ENCODE measurements around the gene GSDME.

DNA sequence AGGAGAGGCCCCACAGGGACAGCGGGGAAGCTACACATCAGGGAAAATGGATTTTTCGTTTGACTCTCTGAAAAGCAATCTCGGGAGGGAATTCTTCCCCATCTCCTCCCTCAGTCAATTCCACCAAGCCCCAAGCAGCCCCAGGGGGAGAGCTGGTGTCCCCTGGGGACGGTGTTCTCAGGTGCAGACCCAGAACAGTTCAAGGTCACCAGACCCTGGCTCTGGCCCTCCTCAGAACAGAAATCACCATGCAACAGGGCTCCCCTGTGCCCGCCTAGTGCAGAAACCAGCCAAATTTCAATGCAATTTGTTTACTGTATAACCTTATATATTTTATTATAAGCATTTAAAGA is 34.1 kb downstream of the GSDME start:
- TF ChIP-seq RAD21 (IDR thresholded peaks at IDR 0.05; ENCODE audit: low read depth) (no peak), TEAD4 (IDR thresholded peaks at IDR 0.05) (no peak), EGR1 (IDR thresholded peaks at IDR 0.05) (no peak), ZBTB7A (IDR thresholded peaks at IDR 0.05; ENCODE audit: low read depth) (no peak), CEBPB (IDR thresholded peaks at IDR 0.05) (no peak)
- TF ChIP-seq, protein P1, sequence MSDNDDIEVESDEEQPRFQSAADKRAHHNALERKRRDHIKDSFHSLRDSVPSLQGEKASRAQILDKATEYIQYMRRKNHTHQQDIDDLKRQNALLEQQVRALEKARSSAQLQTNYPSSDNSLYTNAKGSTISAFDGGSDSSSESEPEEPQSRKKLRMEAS (IDR thresholded peaks at IDR 0.05), result no peak
- TF ChIP-seq, protein P2, sequence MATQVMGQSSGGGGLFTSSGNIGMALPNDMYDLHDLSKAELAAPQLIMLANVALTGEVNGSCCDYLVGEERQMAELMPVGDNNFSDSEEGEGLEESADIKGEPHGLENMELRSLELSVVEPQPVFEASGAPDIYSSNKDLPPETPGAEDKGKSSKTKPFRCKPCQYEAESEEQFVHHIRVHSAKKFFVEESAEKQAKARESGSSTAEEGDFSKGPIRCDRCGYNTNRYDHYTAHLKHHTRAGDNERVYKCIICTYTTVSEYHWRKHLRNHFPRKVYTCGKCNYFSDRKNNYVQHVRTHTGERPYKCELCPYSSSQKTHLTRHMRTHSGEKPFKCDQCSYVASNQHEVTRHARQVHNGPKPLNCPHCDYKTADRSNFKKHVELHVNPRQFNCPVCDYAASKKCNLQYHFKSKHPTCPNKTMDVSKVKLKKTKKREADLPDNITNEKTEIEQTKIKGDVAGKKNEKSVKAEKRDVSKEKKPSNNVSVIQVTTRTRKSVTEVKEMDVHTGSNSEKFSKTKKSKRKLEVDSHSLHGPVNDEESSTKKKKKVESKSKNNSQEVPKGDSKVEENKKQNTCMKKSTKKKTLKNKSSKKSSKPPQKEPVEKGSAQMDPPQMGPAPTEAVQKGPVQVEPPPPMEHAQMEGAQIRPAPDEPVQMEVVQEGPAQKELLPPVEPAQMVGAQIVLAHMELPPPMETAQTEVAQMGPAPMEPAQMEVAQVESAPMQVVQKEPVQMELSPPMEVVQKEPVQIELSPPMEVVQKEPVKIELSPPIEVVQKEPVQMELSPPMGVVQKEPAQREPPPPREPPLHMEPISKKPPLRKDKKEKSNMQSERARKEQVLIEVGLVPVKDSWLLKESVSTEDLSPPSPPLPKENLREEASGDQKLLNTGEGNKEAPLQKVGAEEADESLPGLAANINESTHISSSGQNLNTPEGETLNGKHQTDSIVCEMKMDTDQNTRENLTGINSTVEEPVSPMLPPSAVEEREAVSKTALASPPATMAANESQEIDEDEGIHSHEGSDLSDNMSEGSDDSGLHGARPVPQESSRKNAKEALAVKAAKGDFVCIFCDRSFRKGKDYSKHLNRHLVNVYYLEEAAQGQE (IDR thresholded peaks at IDR 0.05; ENCODE audit: low read depth), result no peak

Measured in Ishikawa (cell line).